Stimulated activated naive B cell treated with anti-CD40 and anti-IgM and Interleukin-4, amounts not matched to agents 10 μg/mL and 1 μg/mL and 100 μg/mL, for 72 hours (primary cell): ENCODE results near the gene PRUNE1.

Experiments used
- ATAC-seq, 2 donors: fragments of 150-1000 bp; cut with Tn5 transposase; replicated peaks; 2 replicates each; pipeline ENCODE4 v1.10.0; 2021; ENCODE audit warnings: moderate library complexity in 1 of 2
- DNase-seq: peaks from one replicate; pipeline ENCODE4 v3.0.0; 2021
- H3K27ac Mint-ChIP-seq: one replicate; pipeline ENCODE4 v1.8.0; 2022; ENCODE audit warnings: mild to moderate bottlenecking, mixed read lengths
- H3K27me3 Mint-ChIP-seq, 2 donors: one replicate each; pipeline ENCODE4 v1.8.0; 2022; ENCODE audit warnings: mixed read lengths in 2 of 2
- H3K36me3 Mint-ChIP-seq, 2 donors: one replicate each; pipeline ENCODE4 v1.8.0; 2022; ENCODE audit warnings: mixed read lengths in 2 of 2, mild to moderate bottlenecking in 1 of 2
- H3K4me1 Mint-ChIP-seq, 2 donors: one replicate each; pipeline ENCODE4 v1.8.0; 2022; ENCODE audit warnings: mixed read lengths in 2 of 2, mild to moderate bottlenecking in 1 of 2
- H3K4me3 Mint-ChIP-seq, 2 donors: one replicate each; pipeline ENCODE4 v1.8.0; 2022; ENCODE audit warnings: mild to moderate bottlenecking in 2 of 2, mixed read lengths in 2 of 2, moderate library complexity in 1 of 2
- H3K9me3 Mint-ChIP-seq, 2 donors: one replicate each; pipeline ENCODE4 v1.8.0; 2022; ENCODE audit warnings: mixed read lengths in 2 of 2, mild to moderate bottlenecking in 1 of 2

The PRUNE1 gene

DNA sequence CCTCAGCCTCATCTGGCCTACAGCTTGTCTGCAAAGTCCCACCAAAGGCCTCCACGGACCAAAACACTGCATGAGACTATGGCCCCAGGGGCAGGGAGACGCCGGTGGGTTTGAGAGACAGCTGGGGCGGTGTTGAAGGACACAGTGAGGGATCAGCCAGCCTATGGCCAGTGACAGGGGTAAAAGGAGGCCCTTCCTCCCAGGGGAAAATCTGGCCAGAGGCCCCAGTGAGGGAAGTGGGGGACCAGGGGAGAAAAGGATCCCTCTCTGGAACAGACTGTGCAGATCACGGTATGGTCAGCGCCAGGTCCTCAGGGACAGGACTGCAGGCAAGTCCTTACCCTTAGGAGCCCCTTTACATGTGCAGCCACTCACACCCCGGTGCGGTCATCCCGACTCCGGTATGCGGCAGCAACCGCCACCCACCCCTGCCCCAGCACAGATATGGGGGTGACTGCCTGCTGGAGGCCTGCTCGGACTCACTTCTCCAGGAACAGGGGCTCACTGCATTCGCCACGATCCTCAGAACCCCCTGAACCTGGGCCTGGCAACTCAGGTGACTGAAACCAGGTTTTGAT is 34.9 kb upstream of the PRUNE1 start:
- no peaks in the 10 kb centered on the region for H3K27me3 Mint-ChIP-seq
- peak overlapping the region; percentile 92 to 93 for H3K4me3 Mint-ChIP-seq
- DNase-seq, result no peak
- H3K36me3 Mint-ChIP-seq, result peaks cover 9 to 21% of the 10 kb centered on the region in 2 donors
- H3K27ac Mint-ChIP-seq, result peak overlapping the region; percentile 94
- ATAC-seq, result peak; percentile 1 to 5
- H3K4me1 Mint-ChIP-seq, result peaks cover 45 to 69% of the 10 kb centered on the region in 2 donors
- H3K9me3 Mint-ChIP-seq, result no peaks in the 10 kb centered on the region

DNA sequence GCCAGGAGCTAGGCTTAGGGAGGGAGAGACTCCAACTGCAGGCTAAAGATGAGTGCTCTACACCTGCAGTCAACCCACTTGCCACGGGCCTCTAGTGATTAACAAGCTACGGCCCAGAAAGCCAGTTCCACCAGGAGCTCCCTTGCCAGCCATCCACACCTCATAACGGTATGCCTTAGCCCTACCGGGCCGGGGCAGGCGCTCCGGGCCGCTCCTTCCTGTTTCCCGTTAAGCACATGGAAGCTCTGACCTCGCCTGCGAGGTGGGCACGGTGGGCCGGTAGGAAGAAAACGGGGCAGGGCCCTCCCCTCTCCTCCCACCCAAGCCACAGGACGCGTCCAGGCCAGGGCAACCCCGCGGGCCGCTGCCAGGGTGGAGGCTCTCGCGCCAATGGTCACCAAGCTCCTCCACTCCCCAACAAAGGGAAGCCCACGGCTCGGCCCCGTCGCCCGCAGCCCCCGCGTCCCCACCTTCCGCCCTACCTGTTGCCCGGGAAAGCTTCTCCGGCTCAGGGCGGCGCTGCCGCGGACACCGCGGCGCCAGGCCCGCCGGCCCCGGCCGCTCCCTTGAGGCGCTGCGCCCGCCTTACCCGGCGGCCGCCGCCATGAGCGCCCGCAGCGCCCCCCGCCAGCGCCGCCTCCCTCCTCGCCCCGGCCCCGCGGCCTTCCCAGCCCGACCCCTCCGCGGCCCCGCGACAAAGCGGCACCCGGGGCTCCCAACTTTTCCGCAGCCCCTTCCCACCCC is 34.2 kb upstream of the PRUNE1 start:
- no peaks in the 10 kb centered on the region for H3K9me3 Mint-ChIP-seq
- H3K4me1 Mint-ChIP-seq, result peaks cover 45 to 70% of the 10 kb centered on the region in 2 donors
- peak overlapping the region; percentile 94 for H3K27ac Mint-ChIP-seq
- H3K36me3 Mint-ChIP-seq, result peaks cover 3 to 15% of the 10 kb centered on the region in 2 donors
- peak; percentile 45 to 46 for ATAC-seq
- peak; percentile 32 for DNase-seq
- H3K4me3 Mint-ChIP-seq, result peak overlapping the region; percentile 92 to 93
- no peaks in the 10 kb centered on the region for H3K27me3 Mint-ChIP-seq

DNA sequence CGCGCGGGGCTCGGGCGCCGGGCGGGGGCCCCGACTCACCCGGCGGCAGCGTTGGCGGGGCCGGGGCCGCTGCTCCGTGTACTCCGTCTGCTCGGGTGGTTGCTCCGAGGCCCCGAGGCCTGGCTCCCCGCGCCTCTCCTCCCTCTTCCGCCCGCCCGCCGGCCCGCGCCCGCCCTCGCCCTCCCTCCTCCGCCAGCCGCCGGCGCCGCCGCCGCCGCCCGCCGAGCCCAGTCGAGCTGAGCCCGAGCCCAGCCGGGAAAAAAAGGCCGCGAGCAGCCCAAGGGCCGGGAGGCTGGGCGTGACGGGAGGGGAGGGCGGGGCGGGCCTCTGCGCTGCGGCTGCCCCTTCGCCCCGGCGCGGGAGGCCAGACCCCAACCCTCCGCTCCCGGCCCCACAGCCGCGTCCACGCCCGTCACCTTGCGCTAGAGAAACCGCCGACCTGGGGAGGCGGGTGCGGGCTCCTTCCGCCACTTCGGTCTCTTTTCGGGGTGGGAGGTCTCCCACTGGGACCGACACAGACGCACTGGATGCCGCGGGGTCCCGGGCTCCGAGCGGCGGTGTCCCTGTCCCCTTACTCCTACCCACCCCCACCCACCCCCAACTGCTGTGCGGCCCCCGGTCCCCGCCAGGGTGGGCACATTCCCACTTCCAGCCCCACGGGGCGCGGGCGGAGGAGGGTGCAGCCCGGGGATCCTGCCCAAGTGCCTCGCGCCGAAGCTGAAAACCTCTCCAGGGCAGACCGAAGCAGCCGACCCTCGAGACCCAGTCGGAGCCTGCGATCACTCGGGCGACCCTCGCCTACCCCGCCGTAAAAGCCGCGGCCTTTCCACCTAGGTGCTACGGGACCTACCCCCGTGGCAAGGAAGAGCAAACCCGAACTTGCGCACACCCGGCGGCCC is 33.4 kb upstream of the PRUNE1 start, which contains the start of gene CERS2:
Gene CERS2 (minus strand): TSS at position 256 of the 899 bp plus-strand sequence. CDS start 5,745 bp downstream, outside the sequence.
- Mint-ChIP-seq H3K27ac (peak within 1 kb of the TSS; percentile 94), H3K27me3 (no peaks in the 10 kb centered on the region), H3K4me1 (peaks cover 45 to 75% of the 10 kb centered on the region in 2 donors), H3K36me3 (peaks cover 3 to 15% of the 10 kb centered on the region in 2 donors), H3K9me3 (no peaks in the 10 kb centered on the region), H3K4me3 (peak within 1 kb of the TSS; percentile 92 to 93)
- ATAC-seq, result peak; percentile 42 to 50
- DNase-seq, result peak; percentile 39

DNA sequence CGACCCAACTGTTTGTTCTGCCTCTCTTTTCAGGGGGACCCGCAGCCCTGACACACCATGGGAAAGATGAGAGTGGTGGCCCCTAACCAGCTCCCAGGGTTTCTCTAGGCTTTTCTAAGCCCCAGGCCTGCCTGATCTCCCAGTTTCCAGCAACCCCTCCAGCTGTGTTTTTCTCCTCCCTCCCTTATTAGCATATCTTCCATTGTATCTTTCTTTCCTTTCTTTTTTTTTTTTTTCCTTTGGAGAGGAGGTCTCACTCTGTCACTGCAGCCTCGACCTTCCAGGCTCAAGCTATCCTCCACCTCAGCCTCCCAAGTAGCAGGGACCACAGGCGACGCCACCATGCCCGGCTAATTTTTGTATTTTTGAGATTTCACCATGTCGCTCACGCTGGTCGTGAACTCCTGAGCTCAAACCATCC is 31.8 kb upstream of the PRUNE1 start:
- H3K4me1 Mint-ChIP-seq, result peaks cover 38 to 59% of the 10 kb centered on the region in 2 donors
- no peak for ATAC-seq
- H3K4me3 Mint-ChIP-seq, result peak overlapping the region; percentile 74 to 83
- no peak for DNase-seq
- no peaks in the 10 kb centered on the region for H3K9me3 Mint-ChIP-seq
- no peaks in the 10 kb centered on the region for H3K27me3 Mint-ChIP-seq
- peak overlapping the region; percentile 48 for H3K27ac Mint-ChIP-seq
- peaks cover 3 to 7% of the 10 kb centered on the region in 2 donors for H3K36me3 Mint-ChIP-seq

DNA sequence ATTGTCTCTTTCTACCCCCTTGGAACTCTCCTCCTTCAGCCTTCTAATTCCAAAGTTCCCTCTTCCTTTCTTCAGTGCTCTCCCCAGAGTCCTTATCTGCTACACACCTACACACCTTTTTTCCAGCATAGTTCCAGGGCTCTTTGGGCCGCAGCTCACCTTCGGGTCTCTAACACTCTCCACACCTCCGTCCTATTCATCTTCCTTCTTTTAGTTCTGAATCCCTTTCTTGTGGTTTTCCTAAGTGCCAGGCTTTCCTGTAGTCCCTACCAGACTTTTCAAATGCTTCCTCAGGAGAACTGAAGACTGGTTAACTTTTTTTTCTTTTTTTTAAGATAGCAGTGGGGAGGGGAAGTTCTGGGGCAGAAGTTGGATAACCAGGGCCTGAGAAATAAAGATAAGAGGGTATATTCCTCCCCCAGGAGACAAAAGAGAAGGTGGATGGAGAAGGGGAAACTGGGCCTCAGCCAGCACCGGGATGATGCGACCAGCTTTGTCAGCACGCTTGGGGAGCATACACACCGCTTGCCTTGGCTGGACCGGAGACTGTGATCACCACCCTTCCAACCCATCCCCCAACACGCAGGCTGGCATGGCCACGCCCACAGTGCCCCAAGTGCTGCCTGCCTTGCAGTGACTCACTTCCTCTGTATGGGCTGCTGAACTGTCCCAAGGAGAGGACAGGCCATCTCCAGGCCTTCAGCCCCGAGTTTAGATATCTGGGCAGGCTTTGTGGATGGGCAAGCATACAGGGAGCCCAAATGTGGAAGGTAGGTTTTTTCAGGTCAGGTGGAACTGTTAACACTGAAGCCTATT is 31.2 kb upstream of the PRUNE1 start:
- Mint-ChIP-seq H3K4me3 (peak overlapping the region; percentile 74 to 83), H3K9me3 (no peaks in the 10 kb centered on the region), H3K4me1 (peaks cover 35 to 52% of the 10 kb centered on the region in 2 donors), H3K27ac (peak overlapping the region; percentile 95), H3K27me3 (no peaks in the 10 kb centered on the region), H3K36me3 (peaks cover 3 to 6% of the 10 kb centered on the region in 2 donors)
- DNase-seq (peak; percentile 73), ATAC-seq (peak; percentile 51 to 55)

DNA sequence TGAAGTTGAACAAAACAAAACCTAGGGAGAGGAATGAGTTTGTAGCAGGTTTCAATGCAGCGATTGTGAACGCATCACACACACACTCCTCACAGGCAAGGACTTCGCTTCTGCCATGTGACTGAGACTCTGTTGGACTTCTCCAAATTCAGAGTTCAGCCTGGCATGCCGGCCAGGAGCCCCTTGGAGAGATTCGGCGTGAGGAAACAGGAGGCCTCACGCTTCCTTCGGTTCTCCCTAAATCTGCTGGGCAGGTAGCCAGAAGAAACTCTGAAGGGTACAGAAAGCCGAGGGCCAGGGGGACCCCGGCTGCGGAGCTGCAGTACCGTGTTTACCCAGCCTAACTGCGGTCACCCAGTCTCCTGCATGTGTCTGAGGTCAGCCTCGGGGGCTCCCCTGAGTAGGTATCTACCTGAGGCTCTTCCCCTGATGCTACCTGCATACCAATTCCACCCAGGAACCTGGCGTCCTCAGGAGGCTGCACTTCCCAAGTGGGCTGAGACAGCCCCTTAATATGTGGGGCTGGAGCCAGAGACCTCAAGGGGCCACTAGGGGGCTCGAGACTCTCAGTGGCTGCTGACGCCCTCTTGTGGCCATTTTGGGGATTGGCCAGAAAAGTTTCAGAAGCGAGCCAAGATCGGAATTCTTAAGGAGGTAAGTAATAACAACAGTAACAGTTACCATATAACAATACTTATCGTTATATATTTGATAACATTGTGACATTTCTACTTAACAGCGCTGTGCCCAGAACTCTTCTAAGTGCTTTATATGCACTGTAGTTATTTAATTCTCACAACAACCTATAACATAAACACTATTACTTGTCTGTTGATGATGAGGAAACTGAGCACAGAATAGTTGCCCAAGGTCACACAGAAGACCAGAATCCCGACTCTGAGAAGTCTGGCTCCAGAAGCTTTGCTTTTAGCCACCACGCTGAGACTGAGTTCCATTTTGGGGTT is 28.9 kb upstream of the PRUNE1 start:
- DNase-seq (peak; percentile 79), ATAC-seq (peak; percentile 73)
- H3K4me3 Mint-ChIP-seq, result peak overlapping the region; percentile 59 to 80
- peaks cover 21 to 34% of the 10 kb centered on the region in 2 donors for H3K4me1 Mint-ChIP-seq
- H3K27ac Mint-ChIP-seq, result peak overlapping the region; percentile 62
- H3K9me3 Mint-ChIP-seq, result no peaks in the 10 kb centered on the region
- no peaks in the 10 kb centered on the region for H3K36me3 Mint-ChIP-seq
- no peaks in the 10 kb centered on the region for H3K27me3 Mint-ChIP-seq

DNA sequence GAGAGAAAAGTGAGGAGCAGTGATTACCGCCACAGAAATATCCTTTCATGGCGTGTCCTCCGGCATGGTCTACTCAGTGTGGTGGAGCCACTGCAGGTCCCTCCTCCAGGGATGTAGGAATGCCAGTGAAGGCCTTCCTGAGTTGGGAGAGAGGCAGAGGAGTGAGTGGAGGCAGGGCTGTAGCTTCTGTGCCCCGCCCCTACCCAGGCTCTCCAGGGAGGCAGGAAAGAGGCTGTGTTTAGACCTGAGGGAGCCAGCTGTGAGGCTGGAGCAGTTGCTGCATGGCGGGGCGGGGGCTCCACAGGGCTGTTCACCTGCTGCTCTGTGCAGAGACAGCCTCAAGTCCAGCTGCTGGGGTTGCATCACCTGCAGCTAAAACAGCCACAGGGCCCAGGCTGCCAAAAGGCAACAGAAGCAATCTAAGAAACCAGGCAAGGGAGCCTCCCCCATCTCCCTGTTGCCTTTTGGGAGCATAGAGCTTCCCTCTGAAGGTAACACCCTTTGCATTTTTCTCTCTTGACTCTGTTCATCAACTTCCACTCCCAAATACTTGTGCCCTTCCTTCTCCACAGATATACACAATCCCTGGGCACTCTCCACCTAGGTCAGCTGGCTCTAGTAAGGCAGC is 27.0 kb upstream of the PRUNE1 start:
- peak overlapping the region; percentile 26 for H3K27ac Mint-ChIP-seq

DNA sequence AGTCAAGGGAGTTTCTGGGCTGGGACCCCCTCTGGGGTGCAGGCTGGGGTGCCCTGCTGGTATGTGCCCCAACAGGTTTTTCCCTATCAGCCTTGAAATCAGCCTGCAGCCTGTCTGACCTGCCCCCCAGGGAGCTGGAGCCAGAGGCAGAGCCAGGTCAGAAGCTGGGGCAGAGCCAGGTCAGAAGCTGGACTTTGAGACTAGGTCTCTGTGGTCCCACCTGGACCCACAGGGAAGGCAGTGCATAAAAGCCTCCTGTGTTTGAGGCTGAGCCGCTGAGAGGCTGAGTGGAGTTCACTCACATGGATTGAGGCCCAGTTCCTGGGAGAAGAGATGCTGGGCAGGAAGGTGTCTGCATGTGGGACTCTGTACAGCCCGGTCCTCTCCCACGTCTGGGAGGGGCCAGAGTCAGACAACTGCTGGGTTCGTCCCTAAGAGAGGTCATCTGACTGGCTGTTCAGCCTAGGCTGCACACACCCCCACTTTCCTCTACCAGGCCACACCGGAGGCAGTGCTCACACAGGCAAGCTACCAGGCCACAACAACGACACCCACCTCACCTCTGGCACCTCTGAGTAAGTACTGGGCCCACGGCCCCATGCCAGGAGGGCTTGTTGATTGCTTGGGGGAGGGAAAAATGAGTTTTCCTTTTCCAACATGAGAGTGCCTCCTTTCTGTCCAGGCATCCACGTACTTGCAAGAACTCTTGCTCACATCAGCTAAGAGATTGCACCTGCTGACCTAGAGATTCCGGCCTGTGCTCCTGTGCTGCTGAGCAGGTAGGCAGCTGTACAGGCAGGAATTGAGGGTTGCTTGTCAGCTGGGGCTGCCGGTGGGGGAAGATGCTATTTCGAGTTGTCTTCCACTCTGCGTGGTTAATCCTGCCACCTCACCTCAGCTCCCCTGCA is 26.2 kb upstream of the PRUNE1 start, which contains the start of gene ANXA9:
Gene ANXA9 (plus strand): TSS at position 488 of the 908 bp plus-strand sequence. CDS start 814 bp downstream, outside the sequence.
- Mint-ChIP-seq H3K27ac (peak within 1 kb of the TSS; percentile 26), H3K9me3 (no peaks in the 10 kb centered on the region), H3K4me1 (peaks cover 11 to 22% of the 10 kb centered on the region in 2 donors), H3K36me3 (no peaks in the 10 kb centered on the region), H3K4me3 (no peak within 1 kb of the TSS), H3K27me3 (no peaks in the 10 kb centered on the region)
- no peak for ATAC-seq
- no peak for DNase-seq

More for the DNA sequence above, 27.0 kb upstream of the PRUNE1 start:
- no peaks in the 10 kb centered on the region for H3K9me3 Mint-ChIP-seq
- H3K27me3 Mint-ChIP-seq, result no peaks in the 10 kb centered on the region
- ATAC-seq (no peak), DNase-seq (no peak)
- no peaks in the 10 kb centered on the region for H3K36me3 Mint-ChIP-seq
- H3K4me1 Mint-ChIP-seq, result peaks cover 19 to 30% of the 10 kb centered on the region in 2 donors
- H3K4me3 Mint-ChIP-seq, result no peak overlapping the region

DNA sequence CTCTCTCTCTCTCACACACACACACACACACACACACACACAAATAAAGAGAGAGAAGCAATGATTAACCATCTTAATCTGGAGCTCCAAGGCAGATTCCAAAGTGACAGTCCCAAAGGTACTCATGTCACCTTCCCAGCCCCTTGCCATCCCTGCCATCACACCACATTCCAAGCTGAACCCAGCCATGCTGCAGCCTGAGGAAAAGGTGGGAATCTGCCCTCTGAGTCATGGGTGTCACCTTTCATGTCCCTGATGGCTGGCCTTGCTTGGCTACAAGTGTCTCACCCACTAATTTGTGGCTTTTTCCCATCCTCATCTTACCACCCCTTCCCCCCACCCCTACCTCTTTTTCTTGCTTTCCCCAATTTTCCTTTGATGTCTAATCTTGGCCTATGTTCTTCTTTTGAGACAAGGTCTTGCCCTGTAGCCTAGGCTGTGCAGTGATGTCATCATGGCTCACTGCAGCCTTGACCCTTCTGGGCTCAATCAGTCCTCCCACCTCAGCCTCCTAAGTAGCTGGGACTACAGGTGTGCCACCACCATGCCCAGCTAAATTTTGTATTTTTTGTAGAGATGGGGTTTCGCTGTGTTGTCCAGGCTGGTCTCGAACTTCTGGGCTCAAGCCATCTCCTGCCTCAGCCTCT is 22.9 kb upstream of the PRUNE1 start:
- H3K27ac Mint-ChIP-seq, result no peak overlapping the region
- H3K27me3 Mint-ChIP-seq, result no peaks in the 10 kb centered on the region
- DNase-seq, result no peak

DNA sequence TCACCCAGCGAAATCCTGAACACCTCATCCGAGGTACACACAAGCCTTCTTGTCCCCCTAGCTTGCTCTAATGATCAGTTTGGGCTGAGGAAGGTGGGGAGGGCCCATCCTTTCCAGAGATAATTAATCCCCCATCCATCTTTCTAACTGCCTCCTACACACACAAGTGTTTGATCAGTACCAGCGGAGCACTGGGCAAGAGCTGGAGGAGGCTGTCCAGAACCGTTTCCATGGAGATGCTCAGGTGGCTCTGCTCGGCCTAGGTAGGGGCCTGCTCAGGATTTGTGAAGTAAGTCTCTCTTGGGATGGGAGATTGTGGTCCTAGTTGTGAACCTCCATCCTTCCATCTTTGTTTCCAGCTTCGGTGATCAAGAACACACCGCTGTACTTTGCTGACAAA is 20.3 kb upstream of the PRUNE1 start:
- Mint-ChIP-seq H3K27ac (no peak overlapping the region), H3K36me3 (no peaks in the 10 kb centered on the region), H3K4me3 (no peak overlapping the region), H3K4me1 (no peaks in the 10 kb centered on the region), H3K27me3 (no peaks in the 10 kb centered on the region), H3K9me3 (no peaks in the 10 kb centered on the region)
- ATAC-seq (no peak), DNase-seq (no peak)

More for the DNA sequence above, 22.9 kb upstream of the PRUNE1 start:
- Mint-ChIP-seq H3K9me3 (no peaks in the 10 kb centered on the region), H3K4me1 (no peaks in the 10 kb centered on the region), H3K36me3 (no peaks in the 10 kb centered on the region), H3K4me3 (no peak overlapping the region)
- no peak for ATAC-seq

DNA sequence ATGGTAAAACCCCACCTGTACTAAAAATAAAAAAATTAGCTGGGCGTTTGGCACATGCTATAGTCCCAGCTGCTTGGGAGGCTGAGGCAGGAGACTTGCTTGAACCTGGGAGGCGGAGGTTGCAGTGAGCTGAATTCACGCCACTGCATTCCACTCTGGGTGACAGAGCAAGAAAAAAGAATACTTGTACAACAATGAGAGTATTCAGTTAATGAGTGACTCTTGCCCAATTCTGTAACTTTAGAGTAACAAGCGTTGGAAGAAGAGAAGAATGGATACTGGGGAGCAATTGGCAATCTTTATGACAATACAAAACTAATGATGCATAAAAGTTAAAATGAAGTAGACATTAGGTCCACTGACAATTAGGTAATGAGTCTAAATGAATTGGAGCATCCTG is 15.6 kb upstream of the PRUNE1 start:
- no peak overlapping the region for H3K4me3 Mint-ChIP-seq
- peaks cover 2 to 6% of the 10 kb centered on the region in 2 donors for H3K4me1 Mint-ChIP-seq
- peaks cover 8% of the 10 kb centered on the region in 2 donors for H3K36me3 Mint-ChIP-seq
- H3K27me3 Mint-ChIP-seq, result no peaks in the 10 kb centered on the region
- ATAC-seq (no peak), DNase-seq (no peak)
- H3K9me3 Mint-ChIP-seq, result no peaks in the 10 kb centered on the region
- no peak overlapping the region for H3K27ac Mint-ChIP-seq
